ENCODE measurements around the gene PCOLCE2. TPM values are rescaled to one million over a fixed set of nuclear protein-coding genes. Genes with fewer than 3 reads are reported as not detected.
"Not testable (repeated sequence)": the region's sequence is repeated elsewhere in the genome, so short reads cannot be mapped to it uniquely, and the experiment has no call there.

PCOLCE2 gene
- total RNA-seq, 1 donor from 2014 or later = 0.68 TPM

GRCh38 chr3:142898346-142899213 lies 9.7 kb upstream of the PCOLCE2 start:
- no peak for DNase-seq

GRCh38 chr3:142897807-142898206 lies 8.9 kb upstream of the PCOLCE2 start:
- DNase-seq = no peak

GRCh38 chr3:142896996-142897395 lies 8.1 kb upstream of the PCOLCE2 start:
- no peak for DNase-seq

- no peak for DNase-seq
These were observed 7.4 kb upstream of the PCOLCE2 start for GRCh38 chr3:142896201-142896755.

- DNase-seq = no peak
These were observed 5.6 kb upstream of the PCOLCE2 start for GRCh38 chr3:142894493-142894892.

- DNase-seq = no peak
These were observed 3.8 kb upstream of the PCOLCE2 start for GRCh38 chr3:142892714-142893113.

- DNase-seq = no peak
These were observed 1.7 kb upstream of the PCOLCE2 start for GRCh38 chr3:142890592-142890991.

- no peak for DNase-seq
These were observed 530 bp upstream of the PCOLCE2 start for GRCh38 chr3:142889212-142890014.

GRCh38 chr3:142888099-142888480 lies 793 bp downstream of the PCOLCE2 start:
- no peak for DNase-seq

- no peak for DNase-seq
These were observed 1.9 kb downstream of the PCOLCE2 start for GRCh38 chr3:142886940-142887339.

GRCh38 chr3:142886021-142886420 lies 2.9 kb downstream of the PCOLCE2 start:
- DNase-seq = no peak

GRCh38 chr3:142884531-142884930 lies 4.4 kb downstream of the PCOLCE2 start:
- no peak for DNase-seq

GRCh38 chr3:142883534-142883933 lies 5.3 kb downstream of the PCOLCE2 start:
- DNase-seq = not testable (repeated sequence)

- DNase-seq = no peak
These were observed 7.2 kb downstream of the PCOLCE2 start for GRCh38 chr3:142881445-142882224.

- no peak for DNase-seq
These were observed 10.1 kb downstream of the PCOLCE2 start for GRCh38 chr3:142878649-142879300.

GRCh38 chr3:142876417-142876816 lies 12.5 kb downstream of the PCOLCE2 start:
- DNase-seq = no peak

- no peak for DNase-seq
These were observed 13.2 kb downstream of the PCOLCE2 start for GRCh38 chr3:142875583-142876207.

GRCh38 chr3:142875099-142875498 lies 13.8 kb downstream of the PCOLCE2 start:
- no peak for DNase-seq

GRCh38 chr3:142868382-142868781 lies 20.5 kb downstream of the PCOLCE2 start:
- not testable (repeated sequence) for DNase-seq

GRCh38 chr3:142866841-142867631 lies 21.8 kb downstream of the PCOLCE2 start:
- DNase-seq = no peak
